HCT116 (cell line): ENCODE data around the gene CHMP1B. TPM values are rescaled to one million over a fixed set of nuclear protein-coding genes. Genes with fewer than 3 reads are reported as not detected.

ENCODE experiments used
- ATAC-seq: fragments of 200-7000 bp; cut with Tn5 transposase; 2 replicates; pipeline ENCODE4 v1.9.1; 2020; ENCODE audit warnings: mild to moderate bottlenecking, moderate library complexity
- BruUV-seq: library from RNA; stranded (reverse); fragments of 400-500 nt; replicated peaks from 2 replicates; lab custom pipeline; 2021; lab: Mats Ljungman, UMichigan
- CTCF ChIA-PET: fragments of 300-600 bp; sonication (Branson Sonifier 250); formaldehyde crosslinking; loops from one replicate; lab custom pipeline; 2021; ENCODE audit warnings: antibody characterized with exemption; lab: Charles Lee
- POLR2A ChIA-PET: fragments of 300-600, 350-600 bp; sonication (Branson Sonifier 250); formaldehyde crosslinking; loops from one replicate; lab custom pipeline; 2021; ENCODE audit warnings: antibody characterized with exemption; lab: Charles Lee
- RAD21 ChIA-PET, 2 experiments: fragments of 300-600 bp; sonication (Branson Sonifier 250); formaldehyde crosslinking; loops; one replicate each; lab custom pipeline; 2023; ENCODE audit warnings: low total read pairs in 2 of 2; ENCODE audit not compliant: uncharacterized antibody in 2 of 2, unreplicated experiment in 2 of 2, low non-redundant PET in 1 of 2; lab: Charles Lee
- DNase-seq: peaks from one replicate; pipeline ENCODE4 v3.0.0-alpha.2; 2010; ENCODE audit warnings: low read depth, low spot score
- H2AFZ ChIP-seq: fragments of 200-600 bp; shearing (Covaris generic), sonication (generic); 2 replicates; pipeline ENCODE4 v1.6.1; 2017; ENCODE audit warnings: low read depth, mixed run types, mixed read lengths, antibody characterized with exemption, low read length; ENCODE audit not compliant: poor library complexity, severe bottlenecking
- H3K27ac ChIP-seq: 2 replicates; pipeline ENCODE4 v1.5.1; 2012; ENCODE audit warnings: low read depth, low read length
- H3K27me3 ChIP-seq: fragments of 200-600 bp; sonication (generic); 2 replicates; pipeline ENCODE4 v1.6.1; 2016; ENCODE audit warnings: mixed run types, low read length, mixed read lengths; ENCODE audit not compliant: insufficient read depth
- H3K36me3 ChIP-seq, 2 experiments: fragments of 200-500 bp in 1 of 2; fragments of 200-600 bp in 1 of 2; sonication (Bioruptor generic) in 1 of 2; sonication (generic) in 1 of 2; 2 replicates each; pipeline versions ENCODE4 v1.5.1 to v1.6.1; 2014 to 2016; ENCODE audit warnings: low read length in 2 of 2, inconsistent platforms in 1 of 2, mixed read lengths in 1 of 2, mixed run types in 1 of 2; ENCODE audit not compliant: insufficient read depth in 2 of 2, control insufficient read depth in 1 of 2
- H3K4me1 ChIP-seq, 2 experiments: fragments of 200-600 bp in 1 of 2; sonication (generic) in 1 of 2; 2 replicates each; pipeline versions ENCODE4 v1.5.1 to v1.6.1; 2012 to 2017; ENCODE audit warnings: low read length in 2 of 2, inconsistent platforms in 1 of 2, mild to moderate bottlenecking in 1 of 2, mixed read lengths in 1 of 2, mixed run types in 1 of 2, moderate library complexity in 1 of 2; ENCODE audit not compliant: insufficient read depth in 2 of 2, control insufficient read depth in 1 of 2
- H3K4me2 ChIP-seq: fragments of 200-600 bp; sonication (generic); 2 replicates; pipeline ENCODE4 v1.6.1; 2017; ENCODE audit warnings: mixed run types, low read length, mixed read lengths
- H3K4me3 ChIP-seq, 2 experiments: fragments of 200-600 bp in 1 of 2; sonication (generic) in 1 of 2; replicated peaks in 1 of 2; 2 replicates each; pipeline ENCODE4 v1.5.1; 2011 to 2016; ENCODE audit warnings: low read length in 2 of 2, control low read depth in 1 of 2, low read depth in 1 of 2, mild to moderate bottlenecking in 1 of 2, mixed read lengths in 1 of 2, mixed run types in 1 of 2
- H3K79me2 ChIP-seq: fragments of 200-600 bp; sonication (generic); 2 replicates; pipeline ENCODE4 v1.6.1; 2017; ENCODE audit warnings: mild to moderate bottlenecking, mixed run types, low read length, moderate library complexity, mixed read lengths; ENCODE audit not compliant: insufficient read depth
- H3K9ac ChIP-seq: fragments of 200-600 bp; sonication (generic); 2 replicates; pipeline ENCODE4 v1.6.1; 2016; ENCODE audit warnings: low read length, mixed read lengths
- H3K9me2 ChIP-seq: fragments of 200-600 bp; sonication (generic), shearing (Covaris generic); 2 replicates; pipeline ENCODE4 v1.6.1; 2017; ENCODE audit warnings: mixed run types, mild to moderate bottlenecking, moderate library complexity; ENCODE audit not compliant: insufficient read depth
- H3K9me3 ChIP-seq, 2 experiments: fragments of 200-500 bp in 1 of 2; fragments of 200-600 bp in 1 of 2; sonication (Bioruptor generic) in 1 of 2; sonication (generic) in 1 of 2; 2 replicates each; pipeline ENCODE4 v1.6.1; 2014 to 2017; ENCODE audit warnings: low read length in 2 of 2, mixed read lengths in 2 of 2, inconsistent platforms in 1 of 2, low read depth in 1 of 2, mild to moderate bottlenecking in 1 of 2, mixed run types in 1 of 2, moderate library complexity in 1 of 2; ENCODE audit not compliant: control insufficient read depth in 1 of 2, insufficient read depth in 1 of 2
- H4K20me1 ChIP-seq: fragments of 200-600 bp; sonication (generic), shearing (Covaris generic); 2 replicates; pipeline ENCODE4 v1.6.1; 2017; ENCODE audit warnings: mixed run types, mild to moderate bottlenecking, moderate library complexity; ENCODE audit not compliant: insufficient read depth
- EGR1 ChIP-seq: IDR thresholded peaks from 2 replicates; pipeline ENCODE4 v1.6.1; 2012; ENCODE audit warnings: low read depth
- ELF1 ChIP-seq: IDR thresholded peaks from 2 replicates; pipeline ENCODE4 v1.6.1; 2012; ENCODE audit warnings: low read depth, borderline replicate concordance
- EZH2 ChIP-seq: fragments of 200-600 bp; sonication (generic); IDR thresholded peaks from 2 replicates; pipeline ENCODE4 v1.6.1; 2017; ENCODE audit warnings: antibody characterized with exemption, mixed run types
- FOSL1 ChIP-seq: IDR thresholded peaks from 2 replicates; pipeline ENCODE4 v1.6.1; 2012; ENCODE audit warnings: low read depth
- JUND ChIP-seq: IDR thresholded peaks from 2 replicates; pipeline ENCODE4 v1.6.1; 2012
- POLR2A ChIP-seq: IDR thresholded peaks from 2 replicates; pipeline ENCODE4 v1.7.0; 2011; ENCODE audit warnings: borderline replicate concordance; ENCODE audit not compliant: insufficient read depth, insufficient read length; ENCODE audit errors: extremely low read depth
- POLR2AphosphoS5 ChIP-seq: IDR thresholded peaks from 2 replicates; pipeline ENCODE4 v1.6.1; 2011; ENCODE audit warnings: mild to moderate bottlenecking, low read depth, low read length, moderate library complexity
- SIN3A ChIP-seq: IDR thresholded peaks from 2 replicates; pipeline ENCODE4 v1.6.1; 2012; ENCODE audit warnings: low read depth
- YY1 ChIP-seq: IDR thresholded peaks from 2 replicates; pipeline ENCODE4 v1.6.1; 2011; ENCODE audit warnings: low read length, low read depth, moderate library complexity, mild to moderate bottlenecking; ENCODE audit not compliant: insufficient replicate concordance; ENCODE audit errors: extremely low read depth
- intact Hi-C: fragments of 100-400 bp; cut with micrococcal nuclease; formaldehyde crosslinking; loops from 2 replicates; pipeline ENCODE4 v1.10.0; 2022
- total RNA-seq: library from RNA; stranded (reverse); gene quantifications from one replicate; pipeline ENCODE4 v1.2.1, GENCODE V29; 2021; ENCODE audit not compliant: unreplicated experiment
- TF ChIP-seq, protein P1 (sequence below): IDR thresholded peaks from 2 replicates; pipeline ENCODE4 v1.6.1; 2012
- TF ChIP-seq, protein P2 (sequence below), 3 experiments: fragments of 200-600 bp in 1 of 3; sonication (generic) in 1 of 3; IDR thresholded peaks in 2 of 3; conservative IDR thresholded peaks in 1 of 3; 2 replicates each; pipeline ENCODE4 v1.5.1; 2012 to 2017; ENCODE audit warnings: low read depth in 2 of 3, low read length in 2 of 3, antibody characterized with exemption in 1 of 3, borderline replicate concordance in 1 of 3, control low read depth in 1 of 3, mild to moderate bottlenecking in 1 of 3, mixed read lengths in 1 of 3, mixed run types in 1 of 3, moderate library complexity in 1 of 3; ENCODE audit not compliant: insufficient read depth in 1 of 3
- TF ChIP-seq, protein P3 (sequence below): IDR thresholded peaks from 2 replicates; pipeline ENCODE4 v1.6.1; 2011; ENCODE audit warnings: mild to moderate bottlenecking, low read length, moderate library complexity; ENCODE audit not compliant: insufficient replicate concordance; ENCODE audit errors: extremely low read depth
- TF ChIP-seq, protein P4 (sequence below): IDR thresholded peaks from 2 replicates; pipeline ENCODE4 v1.6.1; 2012; ENCODE audit warnings: low read depth
- TF ChIP-seq, protein P5 (sequence below): IDR thresholded peaks from 2 replicates; pipeline ENCODE4 v1.6.1; 2012

CHMP1B gene
- total RNA-seq, 1 experiment from 2014 or later = 30.3 TPM

DNA sequence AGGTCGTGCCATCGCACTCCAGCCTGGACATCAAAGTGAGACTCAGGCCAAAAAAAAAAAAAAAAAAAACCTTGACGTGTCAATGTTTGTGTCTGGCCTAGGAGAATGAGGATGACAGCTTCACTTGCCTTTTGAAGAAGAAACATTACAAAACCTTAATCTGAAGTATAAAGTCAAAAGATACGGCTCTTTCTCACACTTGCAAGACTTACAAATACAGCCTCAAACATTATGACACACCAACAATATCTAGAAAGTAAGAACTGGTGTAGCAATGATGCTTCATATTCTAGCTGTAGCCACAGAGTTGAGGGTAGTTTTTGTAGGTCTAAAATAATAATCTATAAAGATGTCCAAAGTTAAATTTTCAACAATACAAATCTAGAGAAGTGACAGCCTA, 31.4 kb downstream of the CHMP1B start:
- RAD21 ChIA-PET = no interaction called here
- no peaks in the 10 kb centered on the region for H4K20me1 ChIP-seq
- no TSS peak for BruUV-seq
- TF ChIP-seq POLR2A (no peak), ELF1 (no peak), JUND (no peak), EZH2 (no peak), POLR2AphosphoS5 (no peak), SIN3A (no peak), YY1 (no peak), EGR1 (no peak), FOSL1 (no peak)
- TF ChIP-seq, protein P1, sequence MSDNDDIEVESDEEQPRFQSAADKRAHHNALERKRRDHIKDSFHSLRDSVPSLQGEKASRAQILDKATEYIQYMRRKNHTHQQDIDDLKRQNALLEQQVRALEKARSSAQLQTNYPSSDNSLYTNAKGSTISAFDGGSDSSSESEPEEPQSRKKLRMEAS = no peak
- TF ChIP-seq, protein P2, sequence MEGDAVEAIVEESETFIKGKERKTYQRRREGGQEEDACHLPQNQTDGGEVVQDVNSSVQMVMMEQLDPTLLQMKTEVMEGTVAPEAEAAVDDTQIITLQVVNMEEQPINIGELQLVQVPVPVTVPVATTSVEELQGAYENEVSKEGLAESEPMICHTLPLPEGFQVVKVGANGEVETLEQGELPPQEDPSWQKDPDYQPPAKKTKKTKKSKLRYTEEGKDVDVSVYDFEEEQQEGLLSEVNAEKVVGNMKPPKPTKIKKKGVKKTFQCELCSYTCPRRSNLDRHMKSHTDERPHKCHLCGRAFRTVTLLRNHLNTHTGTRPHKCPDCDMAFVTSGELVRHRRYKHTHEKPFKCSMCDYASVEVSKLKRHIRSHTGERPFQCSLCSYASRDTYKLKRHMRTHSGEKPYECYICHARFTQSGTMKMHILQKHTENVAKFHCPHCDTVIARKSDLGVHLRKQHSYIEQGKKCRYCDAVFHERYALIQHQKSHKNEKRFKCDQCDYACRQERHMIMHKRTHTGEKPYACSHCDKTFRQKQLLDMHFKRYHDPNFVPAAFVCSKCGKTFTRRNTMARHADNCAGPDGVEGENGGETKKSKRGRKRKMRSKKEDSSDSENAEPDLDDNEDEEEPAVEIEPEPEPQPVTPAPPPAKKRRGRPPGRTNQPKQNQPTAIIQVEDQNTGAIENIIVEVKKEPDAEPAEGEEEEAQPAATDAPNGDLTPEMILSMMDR (IDR thresholded peaks at IDR 0.05 in 2 of 3, conservative IDR thresholded peaks at IDR 0.05 in 1 of 3; ENCODE audit: borderline replicate concordance in 1 of 3, insufficient read depth in 1 of 3, low read depth in 2 of 3, low read length in 2 of 3) = no peak
- TF ChIP-seq, protein P3, sequence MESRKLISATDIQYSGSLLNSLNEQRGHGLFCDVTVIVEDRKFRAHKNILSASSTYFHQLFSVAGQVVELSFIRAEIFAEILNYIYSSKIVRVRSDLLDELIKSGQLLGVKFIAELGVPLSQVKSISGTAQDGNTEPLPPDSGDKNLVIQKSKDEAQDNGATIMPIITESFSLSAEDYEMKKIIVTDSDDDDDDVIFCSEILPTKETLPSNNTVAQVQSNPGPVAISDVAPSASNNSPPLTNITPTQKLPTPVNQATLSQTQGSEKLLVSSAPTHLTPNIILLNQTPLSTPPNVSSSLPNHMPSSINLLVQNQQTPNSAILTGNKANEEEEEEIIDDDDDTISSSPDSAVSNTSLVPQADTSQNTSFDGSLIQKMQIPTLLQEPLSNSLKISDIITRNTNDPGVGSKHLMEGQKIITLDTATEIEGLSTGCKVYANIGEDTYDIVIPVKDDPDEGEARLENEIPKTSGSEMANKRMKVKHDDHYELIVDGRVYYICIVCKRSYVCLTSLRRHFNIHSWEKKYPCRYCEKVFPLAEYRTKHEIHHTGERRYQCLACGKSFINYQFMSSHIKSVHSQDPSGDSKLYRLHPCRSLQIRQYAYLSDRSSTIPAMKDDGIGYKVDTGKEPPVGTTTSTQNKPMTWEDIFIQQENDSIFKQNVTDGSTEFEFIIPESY = no peak
- TF ChIP-seq, protein P4, sequence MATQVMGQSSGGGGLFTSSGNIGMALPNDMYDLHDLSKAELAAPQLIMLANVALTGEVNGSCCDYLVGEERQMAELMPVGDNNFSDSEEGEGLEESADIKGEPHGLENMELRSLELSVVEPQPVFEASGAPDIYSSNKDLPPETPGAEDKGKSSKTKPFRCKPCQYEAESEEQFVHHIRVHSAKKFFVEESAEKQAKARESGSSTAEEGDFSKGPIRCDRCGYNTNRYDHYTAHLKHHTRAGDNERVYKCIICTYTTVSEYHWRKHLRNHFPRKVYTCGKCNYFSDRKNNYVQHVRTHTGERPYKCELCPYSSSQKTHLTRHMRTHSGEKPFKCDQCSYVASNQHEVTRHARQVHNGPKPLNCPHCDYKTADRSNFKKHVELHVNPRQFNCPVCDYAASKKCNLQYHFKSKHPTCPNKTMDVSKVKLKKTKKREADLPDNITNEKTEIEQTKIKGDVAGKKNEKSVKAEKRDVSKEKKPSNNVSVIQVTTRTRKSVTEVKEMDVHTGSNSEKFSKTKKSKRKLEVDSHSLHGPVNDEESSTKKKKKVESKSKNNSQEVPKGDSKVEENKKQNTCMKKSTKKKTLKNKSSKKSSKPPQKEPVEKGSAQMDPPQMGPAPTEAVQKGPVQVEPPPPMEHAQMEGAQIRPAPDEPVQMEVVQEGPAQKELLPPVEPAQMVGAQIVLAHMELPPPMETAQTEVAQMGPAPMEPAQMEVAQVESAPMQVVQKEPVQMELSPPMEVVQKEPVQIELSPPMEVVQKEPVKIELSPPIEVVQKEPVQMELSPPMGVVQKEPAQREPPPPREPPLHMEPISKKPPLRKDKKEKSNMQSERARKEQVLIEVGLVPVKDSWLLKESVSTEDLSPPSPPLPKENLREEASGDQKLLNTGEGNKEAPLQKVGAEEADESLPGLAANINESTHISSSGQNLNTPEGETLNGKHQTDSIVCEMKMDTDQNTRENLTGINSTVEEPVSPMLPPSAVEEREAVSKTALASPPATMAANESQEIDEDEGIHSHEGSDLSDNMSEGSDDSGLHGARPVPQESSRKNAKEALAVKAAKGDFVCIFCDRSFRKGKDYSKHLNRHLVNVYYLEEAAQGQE = no peak
- TF ChIP-seq, protein P5, sequence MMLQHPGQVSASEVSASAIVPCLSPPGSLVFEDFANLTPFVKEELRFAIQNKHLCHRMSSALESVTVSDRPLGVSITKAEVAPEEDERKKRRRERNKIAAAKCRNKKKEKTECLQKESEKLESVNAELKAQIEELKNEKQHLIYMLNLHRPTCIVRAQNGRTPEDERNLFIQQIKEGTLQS = no peak
- CTCF ChIA-PET = no interaction called here
- H3K27me3 ChIP-seq = no peaks in the 10 kb centered on the region
- peaks cover 3 to 6% of the 10 kb centered on the region in 2 experiments; a peak in 3 of 4 replicates for H3K4me1 ChIP-seq
- H3K4me2 ChIP-seq = no peak overlapping the region
- intact Hi-C loops = no loop called here
- DNase-seq (no peak), ATAC-seq (no peak)
- no peaks in the 10 kb centered on the region for H3K36me3 ChIP-seq
- H2AFZ ChIP-seq = no peak overlapping the region
- H3K27ac ChIP-seq = no peak overlapping the region
- POLR2A ChIA-PET = no interaction called here
- no peaks in the 10 kb centered on the region for H3K9me2 ChIP-seq
- H3K9ac ChIP-seq = no peak overlapping the region
- no peak overlapping the region for H3K4me3 ChIP-seq
- H3K79me2 ChIP-seq = no peaks in the 10 kb centered on the region
- no peaks in the 10 kb centered on the region for H3K9me3 ChIP-seq
